GM12878 (cell line): ENCODE data around the gene SEC62. TPM values are rescaled to one million over a fixed set of nuclear protein-coding genes. Genes with fewer than 3 reads are reported as not detected.
A peak's percentile ranks its signal among the peaks of the same experiment; 100 is the strongest.

Experiments used
- FOXM1 ChIP-seq: IDR thresholded peaks from 2 replicates; pipeline ENCODE4 v1.6.1; 2012; ENCODE audit warnings: low read depth, mild to moderate bottlenecking, inconsistent platforms, low read length, moderate library complexity
- IKZF2 ChIP-seq, 2 experiments: fragments of 450-650 bp; IDR thresholded peaks; 2 replicates each; pipeline ENCODE4 v1.6.1; 2017; ENCODE audit warnings: mild to moderate bottlenecking in 2 of 2, moderate library complexity in 2 of 2
- PAX5 ChIP-seq: IDR thresholded peaks from 2 replicates; pipeline ENCODE4 v1.6.1; 2011; ENCODE audit warnings: low read depth, low read length, borderline replicate concordance
- PML ChIP-seq: IDR thresholded peaks from 2 replicates; pipeline ENCODE4 v1.6.1; 2012; ENCODE audit warnings: low read length, inconsistent platforms
- POLR2AphosphoS2 ChIP-seq: IDR thresholded peaks from 2 replicates; pipeline ENCODE4 v1.6.1; 2011; ENCODE audit warnings: low read depth, mild to moderate bottlenecking, low read length, improper control_type of control experiment, moderate library complexity
- POU2F2 ChIP-seq: IDR thresholded peaks from 3 replicates; pipeline ENCODE4 v1.6.1; 2011; ENCODE audit warnings: low read depth, mild to moderate bottlenecking, low read length, borderline replicate concordance
- RAD51 ChIP-seq: fragments of 450-650 bp; IDR thresholded peaks from 2 replicates; pipeline ENCODE4 v1.6.1; 2016; ENCODE audit warnings: moderate library complexity, mild to moderate bottlenecking, inconsistent platforms
- RB1 ChIP-seq: fragments of 450-650 bp; formaldehyde crosslinking; IDR thresholded peaks from 2 replicates; pipeline ENCODE4 v1.6.1; 2017; ENCODE audit warnings: mild to moderate bottlenecking, borderline replicate concordance
- SIN3A ChIP-seq: IDR thresholded peaks from 2 replicates; pipeline ENCODE4 v1.6.1; 2012; ENCODE audit warnings: low read depth, low read length, improper control_type of control experiment
- SIX5 ChIP-seq: IDR thresholded peaks from 2 replicates; pipeline ENCODE4 v1.6.1; 2011; ENCODE audit warnings: mild to moderate bottlenecking, low read depth, low read length, moderate library complexity; ENCODE audit not compliant: severe bottlenecking
- ZBED1 ChIP-seq: IDR thresholded peaks from 2 replicates; pipeline ENCODE4 v1.6.1; 2016; ENCODE audit warnings: borderline replicate concordance
- polyA plus RNA-seq, 11 experiments: library from polyadenylated mRNA; depleted of rRNA in 4 of 11; unstranded in 6 of 11; stranded (reverse) in 5 of 11; fragments of >200 nt; fragmentation: Nextera tagmentation in 4 of 11; fragmentation: Illumina TruSeq in 1 of 11; extraction: Ambion mirVana in 4 of 11; extraction: Trizol in 1 of 11; gene quantifications; 1 replicate in 1 of 11; 2 replicates in 10 of 11; pipeline versions ENCODE4 v1.2.1 to v1.2.3, GENCODE V29; 2011 to 2016; ENCODE audit warnings: inconsistent platforms in 2 of 11, missing spikeins in 2 of 11, low read depth in 1 of 11
- total RNA-seq, 4 experiments: library from RNA; depleted of rRNA in 3 of 4; stranded (reverse); fragments of >200 nt in 3 of 4; fragmentation: Illumina TruSeq in 1 of 4; extraction: Trizol in 1 of 4; gene quantifications; 2 replicates each; pipeline versions ENCODE4 v1.2.1 to v1.2.3, GENCODE V29; 2013 to 2021
- TF ChIP-seq, protein P1 (sequence below): fragments of 450-650 bp; IDR thresholded peaks from 2 replicates; pipeline ENCODE4 v1.6.1; 2018; ENCODE audit warnings: borderline replicate concordance, mild to moderate bottlenecking; ENCODE audit not compliant: partially characterized antibody
- TF ChIP-seq, protein P2 (sequence below): fragments of 450-650 bp; IDR thresholded peaks from 2 replicates; pipeline ENCODE4 v1.6.1; 2017; ENCODE audit warnings: mild to moderate bottlenecking, moderate library complexity
- TF ChIP-seq, protein P3 (sequence below): IDR thresholded peaks from 2 replicates; pipeline ENCODE4 v1.6.1; 2012; ENCODE audit warnings: low read depth, low read length, improper control_type of control experiment

SEC62 gene
- total and polyA plus RNA-seq, 10 of the 15 experiments (the other 5 are each of a cell fraction or from before 2014, with no cell fraction given), result 25.6 to 270 (median 94.8) TPM

DNA sequence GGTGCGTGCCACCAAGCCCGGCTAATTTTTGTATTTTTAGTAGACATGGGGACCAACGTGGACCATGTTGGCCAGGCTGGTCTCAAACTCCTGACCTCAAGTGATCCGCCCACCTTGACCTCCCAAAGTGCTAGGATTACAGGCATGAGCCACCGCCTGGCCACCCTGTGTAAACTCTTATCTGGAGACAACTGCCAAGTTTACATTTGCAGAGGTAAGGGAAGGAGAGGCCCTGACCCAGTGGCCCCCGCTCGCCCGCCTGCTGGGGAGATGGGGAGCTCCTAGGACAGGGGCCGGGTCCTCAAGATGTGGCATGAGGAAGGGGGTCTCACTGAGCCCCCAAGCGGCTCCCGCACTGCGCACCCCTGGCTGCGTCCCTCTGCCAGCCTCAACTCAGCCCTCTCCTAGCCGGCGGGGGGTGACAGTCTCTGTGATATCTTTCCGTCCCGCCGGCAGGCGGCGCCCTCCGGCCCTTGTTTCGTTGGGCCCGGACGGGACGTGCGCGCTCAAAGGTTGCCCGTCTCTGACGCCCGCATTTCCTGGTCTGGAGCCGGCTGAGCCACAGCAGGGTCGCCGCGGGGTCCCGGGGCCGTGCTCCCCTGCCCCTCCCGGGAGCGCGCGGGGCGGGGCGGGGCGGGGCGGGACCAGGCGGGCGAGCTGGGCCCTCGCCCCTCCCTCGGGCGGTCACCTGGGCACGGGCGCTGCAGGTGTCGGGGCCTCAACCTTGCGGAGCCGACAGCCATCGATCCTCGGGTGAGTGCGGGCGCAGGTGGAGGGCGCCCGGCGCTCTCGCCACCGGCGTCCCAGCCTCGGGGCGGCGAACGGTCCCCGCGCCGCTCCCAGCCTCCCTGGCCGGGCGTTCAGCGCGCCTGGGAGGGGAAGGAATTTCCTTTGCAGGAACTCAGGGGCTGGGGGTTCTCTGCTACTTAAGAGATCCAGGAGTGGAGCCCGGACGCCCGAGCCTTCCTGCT is 71.1 kb downstream of the SEC62 start, which contains the start of gene GPR160 (continued):
- TF ChIP-seq ZBED1 (no peak), FOXM1 (no peak), POLR2AphosphoS2 (no peak), SIN3A (no peak), SIX5 (peak; percentile 12), RB1 (peak; percentile 50; the same call in 1 of the 2 replicates), PAX5 (no peak), IKZF2 (IDR thresholded peaks at IDR 0.05) (no peak), PML (no peak), POU2F2 (no peak), RAD51 (no peak)
- TF ChIP-seq, protein P1, sequence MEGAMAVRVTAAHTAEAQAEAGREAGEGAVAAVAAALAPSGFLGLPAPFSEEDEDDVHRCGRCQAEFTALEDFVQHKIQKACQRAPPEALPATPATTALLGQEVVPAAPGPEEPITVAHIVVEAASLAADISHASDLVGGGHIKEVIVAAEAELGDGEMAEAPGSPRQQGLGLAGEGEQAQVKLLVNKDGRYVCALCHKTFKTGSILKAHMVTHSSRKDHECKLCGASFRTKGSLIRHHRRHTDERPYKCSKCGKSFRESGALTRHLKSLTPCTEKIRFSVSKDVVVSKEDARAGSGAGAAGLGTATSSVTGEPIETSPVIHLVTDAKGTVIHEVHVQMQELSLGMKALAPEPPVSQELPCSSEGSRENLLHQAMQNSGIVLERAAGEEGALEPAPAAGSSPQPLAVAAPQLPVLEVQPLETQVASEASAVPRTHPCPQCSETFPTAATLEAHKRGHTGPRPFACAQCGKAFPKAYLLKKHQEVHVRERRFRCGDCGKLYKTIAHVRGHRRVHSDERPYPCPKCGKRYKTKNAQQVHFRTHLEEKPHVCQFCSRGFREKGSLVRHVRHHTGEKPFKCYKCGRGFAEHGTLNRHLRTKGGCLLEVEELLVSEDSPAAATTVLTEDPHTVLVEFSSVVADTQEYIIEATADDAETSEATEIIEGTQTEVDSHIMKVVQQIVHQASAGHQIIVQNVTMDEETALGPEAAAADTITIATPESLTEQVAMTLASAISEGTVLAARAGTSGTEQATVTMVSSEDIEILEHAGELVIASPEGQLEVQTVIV, result no peak
- TF ChIP-seq, protein P2, sequence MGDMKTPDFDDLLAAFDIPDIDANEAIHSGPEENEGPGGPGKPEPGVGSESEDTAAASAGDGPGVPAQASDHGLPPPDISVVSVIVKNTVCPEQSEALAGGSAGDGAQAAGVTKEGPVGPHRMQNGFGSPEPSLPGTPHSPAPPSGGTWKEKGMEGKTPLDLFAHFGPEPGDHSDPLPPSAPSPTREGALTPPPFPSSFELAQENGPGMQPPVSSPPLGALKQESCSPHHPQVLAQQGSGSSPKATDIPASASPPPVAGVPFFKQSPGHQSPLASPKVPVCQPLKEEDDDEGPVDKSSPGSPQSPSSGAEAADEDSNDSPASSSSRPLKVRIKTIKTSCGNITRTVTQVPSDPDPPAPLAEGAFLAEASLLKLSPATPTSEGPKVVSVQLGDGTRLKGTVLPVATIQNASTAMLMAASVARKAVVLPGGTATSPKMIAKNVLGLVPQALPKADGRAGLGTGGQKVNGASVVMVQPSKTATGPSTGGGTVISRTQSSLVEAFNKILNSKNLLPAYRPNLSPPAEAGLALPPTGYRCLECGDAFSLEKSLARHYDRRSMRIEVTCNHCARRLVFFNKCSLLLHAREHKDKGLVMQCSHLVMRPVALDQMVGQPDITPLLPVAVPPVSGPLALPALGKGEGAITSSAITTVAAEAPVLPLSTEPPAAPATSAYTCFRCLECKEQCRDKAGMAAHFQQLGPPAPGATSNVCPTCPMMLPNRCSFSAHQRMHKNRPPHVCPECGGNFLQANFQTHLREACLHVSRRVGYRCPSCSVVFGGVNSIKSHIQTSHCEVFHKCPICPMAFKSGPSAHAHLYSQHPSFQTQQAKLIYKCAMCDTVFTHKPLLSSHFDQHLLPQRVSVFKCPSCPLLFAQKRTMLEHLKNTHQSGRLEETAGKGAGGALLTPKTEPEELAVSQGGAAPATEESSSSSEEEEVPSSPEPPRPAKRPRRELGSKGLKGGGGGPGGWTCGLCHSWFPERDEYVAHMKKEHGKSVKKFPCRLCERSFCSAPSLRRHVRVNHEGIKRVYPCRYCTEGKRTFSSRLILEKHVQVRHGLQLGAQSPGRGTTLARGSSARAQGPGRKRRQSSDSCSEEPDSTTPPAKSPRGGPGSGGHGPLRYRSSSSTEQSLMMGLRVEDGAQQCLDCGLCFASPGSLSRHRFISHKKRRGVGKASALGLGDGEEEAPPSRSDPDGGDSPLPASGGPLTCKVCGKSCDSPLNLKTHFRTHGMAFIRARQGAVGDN, result no peak
- TF ChIP-seq, protein P3, sequence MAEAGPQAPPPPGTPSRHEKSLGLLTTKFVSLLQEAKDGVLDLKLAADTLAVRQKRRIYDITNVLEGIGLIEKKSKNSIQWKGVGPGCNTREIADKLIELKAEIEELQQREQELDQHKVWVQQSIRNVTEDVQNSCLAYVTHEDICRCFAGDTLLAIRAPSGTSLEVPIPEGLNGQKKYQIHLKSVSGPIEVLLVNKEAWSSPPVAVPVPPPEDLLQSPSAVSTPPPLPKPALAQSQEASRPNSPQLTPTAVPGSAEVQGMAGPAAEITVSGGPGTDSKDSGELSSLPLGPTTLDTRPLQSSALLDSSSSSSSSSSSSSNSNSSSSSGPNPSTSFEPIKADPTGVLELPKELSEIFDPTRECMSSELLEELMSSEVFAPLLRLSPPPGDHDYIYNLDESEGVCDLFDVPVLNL, result no peak
